Testis (tissue), 3 donors: ENCODE data around the gene PEX14. TPM values are rescaled to one million over a fixed set of nuclear protein-coding genes. Genes with fewer than 3 reads are reported as not detected.

Source experiments
- DNase-seq: peaks from one replicate; pipeline ENCODE4 v3.0.0-alpha.2; 2019
- H3K27ac ChIP-seq, 2 donors: fragments of 200-600 bp; sonication (generic); one replicate each; pipeline ENCODE4 v1.5.1; 2019
- H3K27me3 ChIP-seq: fragments of 200-600 bp; sonication (generic); one replicate; pipeline ENCODE4 v1.5.1; 2019
- H3K36me3 ChIP-seq: fragments of 200-600 bp; sonication (generic); one replicate; pipeline ENCODE4 v1.5.1; 2017; ENCODE audit warnings: low read depth; ENCODE audit errors: missing control alignments
- H3K4me1 ChIP-seq: fragments of 200-600 bp; sonication (generic); one replicate; pipeline ENCODE4 v1.5.1; 2019
- H3K4me3 ChIP-seq, 2 donors: fragments of 200-600 bp; sonication (generic); one replicate each; pipeline ENCODE4 v1.5.1; 2017 to 2019
- H3K9me3 ChIP-seq: fragments of 200-600 bp; sonication (generic); one replicate; pipeline ENCODE4 v1.5.1; 2017
- CTCF ChIP-seq, 3 experiments: fragments of 450-650 bp in 2 of 3; fragments of 200-600 bp in 1 of 3; sonication (generic) in 1 of 3; IDR thresholded peaks; one replicate each; pipeline ENCODE4 v1.5.1; 2016 to 2019; ENCODE audit warnings: antibody characterized with exemption in 3 of 3, mild to moderate bottlenecking in 2 of 3, moderate library complexity in 1 of 3
- POLR2A ChIP-seq: fragments of 450-650 bp; IDR thresholded peaks from one replicate; pipeline ENCODE4 v1.6.1; 2017; ENCODE audit warnings: antibody characterized with exemption, mild to moderate bottlenecking, moderate library complexity
- WGBS, 2 donors: methylation state at CpG; one replicate each; pipeline ENCODE4 v1.1.5; 2018; 5-methylcytosine and 5-hydroxymethylcytosine counted together
- intact Hi-C: fragments of 100-400 bp; cut with DNase I; formaldehyde crosslinking; loops from one replicate; pipeline ENCODE4 v1.15.1; 2023; ENCODE audit warnings: low total_unique reads
- polyA plus RNA-seq: library from polyadenylated mRNA; stranded (reverse); fragments of 350-450 nt; fragmentation: Illumina TruSeq; extraction: RNeasy Lipid Tissue Mini Kit (QIAGEN cat#74804); gene quantifications from one replicate; pipeline ENCODE4 v1.2.3, GENCODE V29; 2014; ENCODE audit warnings: low read depth, low replicate concordance; ENCODE audit not compliant: insufficient read depth
- total RNA-seq, 2 donors: library from RNA; depleted of rRNA; stranded (reverse); fragments of >200 nt; gene quantifications; one replicate each; pipeline ENCODE4 v1.2.3, GENCODE V29; 2016

PEX14 gene
- total and polyA plus RNA-seq, 3 donors from 2014 or later: 28.6 to 39.8 (median 30.3) TPM

GRCh38 chr1:10479296-10479695 is 4.5 kb downstream of the PEX14 start:
- Histone ChIP-seq H3K27me3 (no peaks in the 10 kb centered on the region), H3K9me3 (no peaks in the 10 kb centered on the region), H3K36me3 (no peaks in the 10 kb centered on the region), H3K4me3 (no peak overlapping the region), H3K27ac (no peak overlapping the region), H3K4me1 (peaks cover 12% of the 10 kb centered on the region)
- WGBS, 2 donors: 77 to 79% methylated on average over 8 of the region's 8 CpGs
- no peak for DNase-seq
- intact Hi-C loops: no loop called here
- TF ChIP-seq CTCF (IDR thresholded peaks at IDR 0.05) (no peak), POLR2A (no peak)

- Histone ChIP-seq H3K36me3 (no peaks in the 10 kb centered on the region), H3K4me1 (peaks cover 9% of the 10 kb centered on the region), H3K27ac (no peak overlapping the region), H3K4me3 (no peak overlapping the region), H3K27me3 (no peaks in the 10 kb centered on the region), H3K9me3 (no peaks in the 10 kb centered on the region)
- intact Hi-C loops: no loop called here
- no peak for TF ChIP-seq POLR2A
- no peak for TF ChIP-seq CTCF (IDR thresholded peaks at IDR 0.05)
- DNase-seq: no peak
- 84 to 86% methylated on average over 2 of the region's 2 CpGs for WGBS, 2 donors
Observed at GRCh38 chr1:10480614-10481013, 5.9 kb downstream of the PEX14 start.

- WGBS, 2 donors: 81 to 93% methylated on average over 4 to 6 of the region's 6 CpGs
- intact Hi-C loops: no loop called here
- Histone ChIP-seq H3K9me3 (no peaks in the 10 kb centered on the region), H3K36me3 (no peaks in the 10 kb centered on the region), H3K27me3 (no peaks in the 10 kb centered on the region), H3K4me1 (no peaks in the 10 kb centered on the region), H3K27ac (no peak overlapping the region), H3K4me3 (no peak overlapping the region)
- TF ChIP-seq CTCF (IDR thresholded peaks at IDR 0.05) (no peak), POLR2A (no peak)
- DNase-seq: no peak
Observed at GRCh38 chr1:10484521-10484920, 9.8 kb downstream of the PEX14 start.

GRCh38 chr1:10489291-10490055 is 14.7 kb downstream of the PEX14 start:
- H3K36me3 ChIP-seq: no peaks in the 10 kb centered on the region
- no peak overlapping the region for H3K27ac ChIP-seq
- intact Hi-C loops: no loop called here
- no peak for TF ChIP-seq CTCF (IDR thresholded peaks at IDR 0.05)
- TF ChIP-seq POLR2A: no peak
- H3K4me1 ChIP-seq: peaks cover 1% of the 10 kb centered on the region
- no peaks in the 10 kb centered on the region for H3K9me3 ChIP-seq
- DNase-seq: no peak
- no peaks in the 10 kb centered on the region for H3K27me3 ChIP-seq
- 30 to 37% methylated on average over 4 of the region's 4 CpGs for WGBS, 2 donors
- H3K4me3 ChIP-seq: no peak overlapping the region
